A549 (cell line): ENCODE results near the gene DYSF. TPM values are rescaled to one million over a fixed set of nuclear protein-coding genes. Genes with fewer than 3 reads are reported as not detected.

Experiments
- ATAC-seq, 2 experiments: fragments of 200-7000 bp in 1 of 2; fragments of >200 bp in 1 of 2; cut with Nextera tagmentation in 1 of 2; cut with Tn5 transposase in 1 of 2; 3 replicates each; pipeline versions ENCODE4 v1.8.0 to v1.9.1; 2018 to 2020; ENCODE audit warnings: mild to moderate bottlenecking in 1 of 2, moderate library complexity in 1 of 2
- CTCF ChIA-PET: fragments of 300-600 bp; sonication (Branson Sonifier 250); formaldehyde crosslinking; extraction: SDS; loops from one replicate; lab custom pipeline; 2021; ENCODE audit warnings: antibody characterized with exemption, inconsistent platforms; lab: Yijun Ruan, JAX
- POLR2A ChIA-PET: fragments of 350-600 bp; formaldehyde crosslinking; extraction: SDS; loops from one replicate; lab custom pipeline; 2021; ENCODE audit warnings: antibody characterized with exemption, inconsistent platforms; lab: Yijun Ruan, JAX
- DNase-seq, 2 experiments: peaks; one replicate each; pipeline versions ENCODE4 v3.0.0 to v3.0.0-alpha.2; 2011 to 2016; ENCODE audit warnings: low read depth in 1 of 2, low spot score in 1 of 2
- FAIRE-seq: peaks from 2 replicates; lab custom pipeline; 2011; peaks lifted over from hg19 to GRCh38; lab: Jason Lieb, UNC
- H3K27ac ChIP-seq, 2 experiments: fragments of >200 bp; sonication (Bioruptor Twin); formaldehyde crosslinking; 3 replicates each; pipeline ENCODE4 v1.5.1; 2016 to 2017
- H3K4me1 ChIP-seq: fragments of >200 bp; sonication (Bioruptor Twin); formaldehyde crosslinking; 3 replicates; pipeline ENCODE4 v1.6.1; 2016
- H3K4me2 ChIP-seq: fragments of >200 bp; sonication (Bioruptor Twin); formaldehyde crosslinking; 3 replicates; pipeline ENCODE4 v1.6.1; 2016
- H3K4me3 ChIP-seq: fragments of >200 bp; sonication (Bioruptor Twin); formaldehyde crosslinking; 3 replicates; pipeline ENCODE4 v1.5.1; 2016
- H3K9me3 ChIP-seq: fragments of >200 bp; sonication (Bioruptor Twin); formaldehyde crosslinking; 3 replicates; pipeline ENCODE4 v1.6.1; 2016
- BCL3 ChIP-seq: fragments of >200 bp; sonication (Bioruptor Twin); formaldehyde crosslinking; IDR thresholded peaks from 3 replicates; pipeline ENCODE4 v1.6.1; 2016
- BHLHE40 ChIP-seq: IDR thresholded peaks from 2 replicates; pipeline ENCODE4 v1.6.1; 2012; ENCODE audit warnings: low read depth, low read length, inconsistent platforms
- CBX8 ChIP-seq: fragments of 200-600 bp; sonication (generic); IDR thresholded peaks from 2 replicates; pipeline ENCODE4 v1.6.1; 2016
- CHD2 ChIP-seq: fragments of 150-350 bp; IDR thresholded peaks from 2 replicates; pipeline ENCODE4 v1.6.1; 2014; ENCODE audit warnings: low read length; ENCODE audit not compliant: partially characterized antibody
- E2F6 ChIP-seq: IDR thresholded peaks from 2 replicates; pipeline ENCODE4 v1.6.1; 2012; ENCODE audit warnings: low read depth, borderline replicate concordance
- ELK1 ChIP-seq: fragments of 150-350 bp; IDR thresholded peaks from 2 replicates; pipeline ENCODE4 v1.6.1; 2014; ENCODE audit warnings: low read depth, mild to moderate bottlenecking, low read length
- FOXS1 ChIP-seq: fragments of 250-450 bp; sonication (Bioruptor Pico); IDR thresholded peaks from 2 replicates; pipeline ENCODE4 v1.5.0; 2020; ENCODE audit warnings: mild to moderate bottlenecking, moderate library complexity
- GATA3 ChIP-seq: IDR thresholded peaks from 2 replicates; pipeline ENCODE4 v1.6.1; 2012; ENCODE audit warnings: borderline replicate concordance
- HDAC2 ChIP-seq: fragments of 200-600 bp; sonication (generic); IDR thresholded peaks from 2 replicates; pipeline ENCODE4 v1.6.1; 2016
- HEYL ChIP-seq: fragments of 250-450 bp; sonication (Bioruptor Pico); IDR thresholded peaks from 2 replicates; pipeline ENCODE4 v1.8.0; 2021; ENCODE audit warnings: mild to moderate bottlenecking, moderate library complexity
- JUN ChIP-seq, 2 experiments: fragments of >200 bp; sonication (Bioruptor Twin); formaldehyde crosslinking; IDR thresholded peaks; 2 replicates in 1 of 2; 3 replicates in 1 of 2; pipeline ENCODE4 v1.6.1; 2016 to 2017
- MAFK ChIP-seq: fragments of 450-650 bp; IDR thresholded peaks from 2 replicates; pipeline ENCODE4 v1.6.1; 2014; ENCODE audit not compliant: partially characterized antibody
- MAZ ChIP-seq: fragments of 150-350 bp; IDR thresholded peaks from 2 replicates; pipeline ENCODE4 v1.6.1; 2014; ENCODE audit warnings: antibody characterized with exemption, low read depth, low read length, borderline replicate concordance
- MYC ChIP-seq: IDR thresholded peaks from 2 replicates; pipeline ENCODE4 v1.6.1; 2012; ENCODE audit warnings: mild to moderate bottlenecking, inconsistent platforms, low read length, improper control_type of control experiment, borderline replicate concordance
- NFE2L2 ChIP-seq: fragments of 150-350 bp; conservative IDR thresholded peaks from 2 replicates; pipeline ENCODE4 v1.6.1; 2014; ENCODE audit warnings: low read length
- RARB ChIP-seq: fragments of 250-450 bp; sonication (Bioruptor Pico); IDR thresholded peaks from 2 replicates; pipeline ENCODE4 v1.8.0; 2021; ENCODE audit warnings: mild to moderate bottlenecking, moderate library complexity
- RNF2 ChIP-seq: fragments of 200-600 bp; sonication (generic); IDR thresholded peaks from 2 replicates; pipeline ENCODE4 v1.6.1; 2016; ENCODE audit warnings: low read depth, mild to moderate bottlenecking, antibody characterized with exemption, moderate library complexity, borderline replicate concordance
- SREBF2 ChIP-seq: fragments of 450-650 bp; IDR thresholded peaks from 2 replicates; pipeline ENCODE4 v1.6.1; 2014; ENCODE audit warnings: mild to moderate bottlenecking, moderate library complexity
- TFCP2L1 ChIP-seq: fragments of 250-450 bp; sonication (Bioruptor Pico); IDR thresholded peaks from 2 replicates; pipeline ENCODE4 v1.5.0; 2021; ENCODE audit warnings: mild to moderate bottlenecking
- ZFP36 ChIP-seq: fragments of 450-650 bp; IDR thresholded peaks from 2 replicates; pipeline ENCODE4 v1.6.1; 2014; ENCODE audit warnings: borderline replicate concordance; ENCODE audit not compliant: partially characterized antibody
- ZNF302 ChIP-seq: fragments of 250-450 bp; sonication (Bioruptor Pico); IDR thresholded peaks from 2 replicates; pipeline ENCODE4 v1.9.0; 2021; ENCODE audit warnings: inconsistent platforms, mild to moderate bottlenecking, moderate library complexity
- ZSCAN20 ChIP-seq: fragments of 250-450 bp; sonication (Bioruptor Pico); IDR thresholded peaks from 2 replicates; pipeline ENCODE4 v1.8.0; 2022; ENCODE audit warnings: mild to moderate bottlenecking, moderate library complexity
- WGBS: methylation state at CpG from one replicate; pipeline ENCODE4 v1.1.6; 2017; ENCODE audit errors: missing lambda C conversion rate; 5-methylcytosine and 5-hydroxymethylcytosine counted together
- polyA plus RNA-seq, 4 experiments: library from polyadenylated mRNA; depleted of rRNA in 3 of 4; stranded (reverse); fragments of >200 nt; fragmentation: RNase III in 1 of 4; extraction: RNeasy Plus Mini Kit Qiagen cat#74134 plus additional on column Dnase treatment in 1 of 4; gene quantifications; 2 replicates in 3 of 4; 3 replicates in 1 of 4; pipeline ENCODE4 v1.2.3, GENCODE V29; 2011 to 2017
- TF ChIP-seq, protein P1 (sequence below): fragments of >200 bp; sonication (Bioruptor Twin); formaldehyde crosslinking; IDR thresholded peaks from 2 replicates; pipeline ENCODE4 v1.6.1; 2016
- TF ChIP-seq, protein P2 (sequence below): fragments of 250-450 bp; sonication (Bioruptor Pico); IDR thresholded peaks from 2 replicates; pipeline ENCODE4 v1.5.0; 2020; ENCODE audit warnings: low read depth, mild to moderate bottlenecking, moderate library complexity

Gene DYSF
- polyA plus RNA-seq, 2 of the 4 experiments (the other 2 are of a cell fraction), result 0.36 to 0.98 TPM

GRCh38 chr2:71639735-71640134, 186.4 kb downstream of the DYSF start:
- DNase-seq (no peak), ATAC-seq (no peak), FAIRE-seq (no peak)
- ChIA-PET CTCF (interaction anchor here (0.6 to 0.9 kb wide), 2 partner anchors 9 to 1032 kb away, joined by 3 read pairs; no protein-coding TSS in a partner anchor), POLR2A (no interaction called here)
- no peaks in the 10 kb centered on the region for H3K9me3 ChIP-seq
- no peak for TF ChIP-seq RNF2
- TF ChIP-seq MAFK, result peak; percentile 42
- no peak for TF ChIP-seq NFE2L2
- no peak for TF ChIP-seq HDAC2
- H3K4me1 ChIP-seq, result no peaks in the 10 kb centered on the region
- WGBS, result 48% methylated on average over 4 of the region's 4 CpGs
- H3K4me2 ChIP-seq, result no peak overlapping the region
- H3K4me3 ChIP-seq, result no peak overlapping the region
- no peak overlapping the region for H3K27ac ChIP-seq

DNA sequence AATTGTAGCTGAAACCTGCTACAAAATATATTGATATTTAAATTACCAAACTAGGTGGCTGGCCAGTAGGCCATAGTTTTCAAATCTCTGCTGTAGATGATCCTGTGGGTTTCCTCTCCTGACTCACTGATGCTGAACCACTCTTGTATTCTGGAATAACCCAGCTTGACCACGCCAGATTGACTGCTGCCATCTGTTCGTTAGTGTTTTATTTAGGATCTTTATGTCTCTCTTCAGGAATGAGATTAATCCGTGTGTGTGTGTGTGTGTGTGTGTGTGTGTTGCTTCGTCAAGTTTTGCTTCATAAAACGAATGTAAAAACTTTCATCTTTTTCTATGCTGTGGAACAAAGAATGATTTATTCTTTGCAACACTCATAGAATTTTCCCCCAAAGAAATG, 187.1 kb downstream of the DYSF start:
- no peak overlapping the region for H3K4me3 ChIP-seq
- TF ChIP-seq RNF2, result no peak
- TF ChIP-seq E2F6, result no peak
- no peak for TF ChIP-seq FOXS1
- no peak for TF ChIP-seq MAZ
- TF ChIP-seq TFCP2L1 (CRISPR knock-in tag), result no peak
- TF ChIP-seq, protein P1, sequence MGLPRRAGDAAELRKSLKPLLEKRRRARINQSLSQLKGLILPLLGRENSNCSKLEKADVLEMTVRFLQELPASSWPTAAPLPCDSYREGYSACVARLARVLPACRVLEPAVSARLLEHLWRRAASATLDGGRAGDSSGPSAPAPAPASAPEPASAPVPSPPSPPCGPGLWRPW, result no peak
- no peak for TF ChIP-seq HEYL (CRISPR knock-in tag)
- TF ChIP-seq, all 56 proteins: peak for 0
- no peak overlapping the region for H3K4me2 ChIP-seq
- ATAC-seq (no peak), DNase-seq (no peak), FAIRE-seq (no peak)
- H3K4me1 ChIP-seq, result no peaks in the 10 kb centered on the region
- ChIA-PET CTCF (no interaction called here), POLR2A (no interaction called here)
- 32% methylated on average over 5 of the region's 5 CpGs for WGBS
- no peak overlapping the region for H3K27ac ChIP-seq
- H3K9me3 ChIP-seq, result no peaks in the 10 kb centered on the region

- CTCF ChIA-PET, result no interaction called here
- H3K27ac ChIP-seq, result no peak overlapping the region
- no peaks in the 10 kb centered on the region for H3K4me1 ChIP-seq
- FAIRE-seq (no peak), DNase-seq (no peak), ATAC-seq (no peak)
- POLR2A ChIA-PET, result no interaction called here
- H3K4me3 ChIP-seq, result no peak overlapping the region
- 71% methylated on average over 13 of the region's 13 CpGs for WGBS
- H3K4me2 ChIP-seq, result no peak overlapping the region
- no peak for TF ChIP-seq MYC
- no peak for TF ChIP-seq MAFK
- TF ChIP-seq ZFP36, result no peak
- TF ChIP-seq, protein P1, result no peak
- TF ChIP-seq JUN (IDR thresholded peaks at IDR 0.05), result no peak
- no peak for TF ChIP-seq CBX8
- TF ChIP-seq, protein P2, sequence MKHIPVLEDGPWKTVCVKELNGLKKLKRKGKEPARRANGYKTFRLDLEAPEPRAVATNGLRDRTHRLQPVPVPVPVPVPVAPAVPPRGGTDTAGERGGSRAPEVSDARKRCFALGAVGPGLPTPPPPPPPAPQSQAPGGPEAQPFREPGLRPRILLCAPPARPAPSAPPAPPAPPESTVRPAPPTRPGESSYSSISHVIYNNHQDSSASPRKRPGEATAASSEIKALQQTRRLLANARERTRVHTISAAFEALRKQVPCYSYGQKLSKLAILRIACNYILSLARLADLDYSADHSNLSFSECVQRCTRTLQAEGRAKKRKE, result no peak
- no peak for TF ChIP-seq GATA3
- no peak for TF ChIP-seq TFCP2L1 (CRISPR knock-in tag)
- no peak for TF ChIP-seq ZNF302 (CRISPR knock-in tag)
- TF ChIP-seq ELK1, result no peak
- TF ChIP-seq SREBF2, result no peak
- TF ChIP-seq RARB, result no peak
- no peak for TF ChIP-seq BCL3
- no peak for TF ChIP-seq BHLHE40
- no peak for TF ChIP-seq ZSCAN20 (CRISPR knock-in tag)
- TF ChIP-seq CHD2, result no peak
- TF ChIP-seq E2F6, result no peak
- peaks cover 7% of the 10 kb centered on the region; the same call in 1 of the 3 replicates for H3K9me3 ChIP-seq
Observed at GRCh38 chr2:71643674-71644357, 190.5 kb downstream of the DYSF start.
